Activated CD4-positive, alpha-beta T cell treated with anti-CD3 and anti-CD28 coated beads, Interleukin-2, Interleukin-6, amounts not matched to agents 100 ng/mL and 50 ng/mL, durations not matched to agents 16 hours and 8 hours (primary cell): ENCODE results near the gene PPIF.

Experiments used
- DNase-seq: peaks from one replicate; pipeline ENCODE4 v3.0.0-alpha.2; 2020

The PPIF gene

DNA sequence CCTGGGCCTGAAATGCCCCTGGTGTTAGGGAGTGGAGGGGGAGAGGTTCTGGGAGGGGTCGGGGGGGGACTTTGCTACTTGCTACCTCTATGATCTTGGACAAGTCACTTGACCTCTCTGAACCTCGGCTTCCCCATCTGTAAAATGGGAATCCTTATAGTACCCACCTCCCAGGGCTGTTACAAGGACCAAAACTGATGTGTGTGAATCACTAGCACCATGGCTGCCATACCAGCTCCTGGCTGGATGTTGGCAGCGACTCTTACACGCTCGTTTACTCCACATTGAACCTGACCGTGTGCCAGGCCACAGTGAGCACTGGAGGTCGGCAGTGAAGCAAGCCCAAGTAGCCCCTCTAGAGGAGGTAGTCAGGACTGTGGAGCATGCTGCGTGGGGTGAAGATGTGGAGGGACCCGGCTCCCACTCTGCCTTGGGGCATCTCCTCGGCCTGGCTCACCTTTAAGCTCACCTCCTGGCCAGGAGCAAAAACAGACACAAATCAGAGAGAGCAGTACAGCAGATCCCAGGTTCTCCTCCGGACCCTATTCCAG lies 28.9 kb downstream of the PPIF start:
- no peak for DNase-seq

DNA sequence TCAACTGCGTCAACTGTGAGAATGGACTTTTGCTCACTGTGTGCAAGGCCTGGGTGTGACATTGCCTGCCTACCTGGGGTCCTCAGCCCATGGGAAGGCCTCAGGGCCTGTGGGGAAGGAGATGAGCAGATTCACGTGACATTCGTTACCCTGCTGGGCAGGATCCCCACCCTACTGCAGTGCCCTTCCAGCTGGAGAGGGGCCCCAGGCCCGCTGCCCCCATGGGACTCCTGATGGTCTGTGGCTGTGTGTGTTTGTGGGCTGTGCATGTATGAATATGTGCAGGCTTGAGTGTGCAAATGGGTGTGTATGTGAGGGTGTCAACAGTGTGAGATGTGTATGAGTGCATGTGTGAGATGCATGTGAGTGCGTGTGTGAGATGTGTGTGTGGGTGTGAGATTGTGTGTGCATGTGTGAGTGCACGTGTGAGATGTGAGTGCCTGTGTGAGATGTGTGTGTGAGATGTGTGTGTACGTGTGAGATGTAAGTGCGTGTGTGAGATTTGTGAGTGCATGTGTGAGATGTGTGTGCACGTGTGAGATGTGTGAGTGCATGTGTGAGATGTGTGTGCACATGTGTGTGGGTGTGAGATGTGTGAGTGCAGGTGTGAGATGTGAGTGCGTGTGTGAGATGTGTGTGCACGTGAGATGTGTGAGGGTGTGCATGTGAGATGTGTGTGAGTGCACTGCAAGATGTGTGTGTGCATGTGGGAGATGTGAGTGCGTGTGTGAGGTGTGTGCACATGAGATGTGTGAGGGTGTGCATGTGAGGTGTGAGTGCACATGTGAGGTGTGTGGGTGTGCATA lies 29.7 kb downstream of the PPIF start:
- DNase-seq, result no peak

DNA sequence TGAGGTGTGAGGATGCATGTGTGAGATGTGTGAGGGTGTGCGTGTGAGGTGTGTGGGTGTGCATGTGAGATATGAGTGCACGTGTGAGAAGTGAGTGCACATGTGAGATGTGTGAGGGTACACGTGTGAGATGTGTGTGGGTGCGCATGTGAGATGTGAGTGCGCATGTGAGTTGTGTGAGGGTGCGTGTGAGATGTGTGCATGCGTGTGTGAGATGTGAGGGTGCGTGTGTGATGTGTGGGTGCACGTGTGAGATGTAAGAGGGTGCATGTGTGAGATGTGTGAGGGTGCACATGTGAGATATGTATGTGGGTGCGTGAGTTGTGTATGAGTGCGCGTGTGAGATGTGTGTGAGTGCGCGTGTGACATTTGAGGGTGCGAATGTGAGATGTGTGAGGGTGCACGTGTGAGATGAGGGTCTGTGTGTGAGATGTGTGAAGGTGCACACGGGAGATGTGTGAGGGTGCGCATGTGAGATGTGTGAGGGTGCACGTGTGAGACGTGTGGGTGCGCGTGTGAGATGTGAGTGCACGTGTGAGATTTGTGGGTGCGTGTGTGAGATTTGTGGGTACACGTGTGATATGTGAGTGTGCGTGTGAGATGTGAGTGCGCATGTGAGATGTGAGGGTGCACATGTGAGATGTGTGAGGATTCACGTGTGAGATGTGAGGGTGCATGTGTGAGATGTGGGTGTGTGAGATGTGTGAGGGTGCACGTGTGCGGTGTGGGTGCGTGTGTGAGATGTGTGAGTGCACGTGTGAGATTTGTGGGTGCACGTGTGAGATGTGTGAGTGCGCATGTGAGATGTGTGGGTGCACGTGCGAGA lies 30.5 kb downstream of the PPIF start:
- DNase-seq, result no peak

DNA sequence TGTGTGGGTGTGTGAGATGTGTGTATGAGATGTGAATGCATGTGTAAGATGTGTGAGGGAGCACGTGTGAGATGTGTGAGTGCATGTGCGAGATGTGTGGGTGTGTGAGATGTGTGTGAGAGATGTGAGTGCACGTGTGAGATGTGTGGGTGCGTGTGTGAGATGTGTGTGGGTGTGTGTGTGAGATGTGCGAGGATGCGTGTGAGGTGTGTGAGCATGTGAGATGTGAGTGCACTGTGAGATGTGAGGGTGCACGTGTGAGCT lies 31.0 kb downstream of the PPIF start:
- DNase-seq, result no peak

DNA sequence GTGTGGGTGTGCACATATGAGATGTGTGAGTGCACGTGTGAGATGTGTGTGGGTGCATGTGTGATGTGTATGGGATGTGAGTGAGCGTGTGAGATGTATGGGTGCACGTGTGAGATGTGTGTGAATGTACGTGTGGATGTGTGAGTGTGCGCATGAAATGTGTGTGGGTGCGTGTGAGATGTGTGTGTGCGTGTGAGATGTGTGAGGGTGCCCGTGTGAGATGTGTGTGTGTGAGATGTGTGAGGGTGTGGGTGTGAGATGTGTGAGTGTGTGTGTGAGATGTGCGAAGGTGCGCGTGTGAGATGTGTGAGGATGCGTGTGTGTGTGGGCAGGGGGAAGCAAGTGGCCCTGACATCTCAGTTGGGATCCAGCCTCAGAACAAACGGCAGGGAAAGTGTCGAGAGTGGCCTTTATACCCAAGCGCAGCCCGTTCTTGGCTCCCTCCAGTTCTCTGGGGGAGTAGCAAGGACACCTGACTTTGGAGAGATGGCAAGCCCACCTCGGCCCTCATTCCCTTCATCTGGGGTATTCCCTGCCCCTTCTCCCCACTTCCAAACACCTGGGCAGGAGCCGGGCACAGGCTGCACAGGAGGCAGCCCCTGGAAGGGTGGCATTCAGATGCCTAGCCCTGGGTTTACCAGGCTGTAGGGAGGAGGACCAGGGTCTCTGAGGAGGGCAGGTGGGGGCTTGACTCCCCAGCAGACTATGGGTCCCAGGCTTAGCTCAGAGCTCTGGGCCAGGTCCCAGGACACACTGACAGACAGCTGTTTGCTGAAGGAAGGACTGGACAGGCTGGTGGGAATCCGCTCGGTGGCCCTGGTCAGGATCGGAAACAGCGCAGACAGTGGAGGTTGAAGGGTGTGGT lies 31.6 kb downstream of the PPIF start:
- DNase-seq, result no peak

DNA sequence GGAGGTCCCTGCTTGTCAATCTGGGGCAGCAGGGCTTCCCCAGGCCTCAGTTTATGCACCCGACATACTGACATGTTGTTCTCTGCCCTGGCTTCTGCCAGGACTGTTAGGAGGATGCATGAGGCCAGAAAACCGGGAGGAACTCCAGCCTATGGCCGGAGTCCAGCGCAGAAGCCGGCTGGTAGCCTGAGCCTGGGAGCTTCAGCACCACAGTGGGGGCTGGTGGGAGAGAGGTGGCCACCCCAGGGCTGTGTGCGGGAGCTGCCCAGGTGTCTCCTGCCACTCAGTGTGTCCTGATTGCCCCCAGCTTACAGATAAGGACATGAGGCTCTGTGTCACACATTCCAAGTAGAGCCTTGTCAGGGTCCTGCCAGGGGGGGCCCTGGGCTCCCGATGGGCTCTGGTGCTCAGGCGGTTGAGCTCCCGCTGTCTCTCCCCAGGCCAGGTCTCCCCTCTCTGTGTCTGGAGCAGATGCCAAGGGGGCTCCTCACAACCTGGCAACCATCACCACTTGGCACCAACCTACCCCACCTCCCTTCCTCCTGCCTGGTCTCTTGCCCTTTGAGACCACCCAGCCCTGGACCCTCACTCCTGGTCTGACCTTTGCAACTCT lies 32.3 kb downstream of the PPIF start:
- no peak for DNase-seq

DNA sequence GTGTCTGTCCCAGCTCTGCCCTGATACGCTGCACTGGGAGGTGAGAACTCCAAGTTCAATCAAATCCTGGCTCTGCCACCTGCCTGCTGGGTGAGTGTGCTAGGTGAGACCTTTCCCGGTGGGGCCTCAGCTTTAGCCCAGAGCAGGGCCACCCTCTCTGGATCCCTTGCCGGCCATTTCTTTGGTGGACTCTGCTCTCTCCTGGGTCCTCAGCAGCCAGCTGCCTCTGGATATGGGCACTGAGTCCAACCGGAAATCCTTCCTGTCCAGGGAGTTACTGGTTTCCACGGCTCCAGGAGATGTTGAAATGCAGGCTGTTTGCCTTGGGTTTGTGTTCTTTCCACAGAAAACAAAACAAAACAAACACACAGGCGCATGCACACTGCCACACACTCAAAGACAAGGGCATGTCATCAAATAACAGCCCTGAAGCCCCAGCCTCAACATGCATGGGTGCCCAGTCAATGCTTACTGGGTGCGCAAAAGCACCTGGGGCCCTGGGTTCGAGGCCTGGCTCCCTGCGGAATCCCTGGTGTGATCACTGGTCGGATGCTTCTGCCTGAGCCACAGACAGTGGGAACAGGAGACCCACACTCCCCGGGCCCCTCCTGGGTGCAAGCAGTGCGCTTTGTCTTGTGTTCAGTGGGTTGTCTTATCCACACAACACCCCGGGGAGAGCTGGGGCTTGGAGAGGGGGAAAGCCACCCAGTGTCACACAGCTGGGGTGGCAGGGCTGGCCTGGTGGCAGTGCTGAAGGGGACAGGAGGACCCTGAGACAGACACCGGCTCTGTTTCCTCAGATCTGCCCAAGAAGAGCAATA lies 33.1 kb downstream of the PPIF start:
- no peak for DNase-seq

DNA sequence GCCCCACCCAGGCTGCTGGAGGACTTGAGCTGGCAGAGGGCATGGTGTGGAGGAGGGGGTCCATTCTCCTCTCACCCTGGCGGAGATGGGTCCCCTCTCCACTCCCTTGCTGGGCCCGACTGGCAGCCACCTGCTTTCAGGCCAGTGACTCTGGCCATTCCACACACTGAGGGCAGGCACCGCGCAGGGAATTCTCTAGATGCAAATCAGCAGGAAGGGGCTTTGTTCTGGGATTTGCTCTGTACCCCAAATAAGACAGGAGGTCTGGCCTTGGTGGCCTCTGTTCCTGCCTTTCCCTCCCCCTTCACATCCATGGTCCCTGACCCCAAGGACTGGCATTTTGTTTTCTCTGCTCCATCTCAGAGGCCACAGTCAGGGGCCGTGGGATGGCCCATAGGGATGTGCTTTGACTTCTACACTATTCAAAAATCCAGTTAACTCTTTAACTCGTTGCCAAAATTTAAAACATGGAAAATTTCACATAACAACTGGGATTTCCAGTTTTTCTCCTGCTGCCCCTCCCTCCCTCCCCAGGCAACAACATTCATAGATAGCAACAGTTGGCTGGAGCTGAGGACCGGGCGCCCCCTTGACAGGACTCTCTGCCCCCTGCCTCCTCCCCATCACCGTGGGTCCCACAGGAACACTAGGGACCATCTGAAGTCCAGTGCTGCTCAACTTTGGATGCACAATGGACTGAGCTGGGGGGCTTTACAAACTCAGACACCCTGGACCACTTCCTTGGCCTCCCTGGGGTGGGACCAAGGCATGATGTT lies 33.9 kb downstream of the PPIF start:
- DNase-seq, result no peak

DNA sequence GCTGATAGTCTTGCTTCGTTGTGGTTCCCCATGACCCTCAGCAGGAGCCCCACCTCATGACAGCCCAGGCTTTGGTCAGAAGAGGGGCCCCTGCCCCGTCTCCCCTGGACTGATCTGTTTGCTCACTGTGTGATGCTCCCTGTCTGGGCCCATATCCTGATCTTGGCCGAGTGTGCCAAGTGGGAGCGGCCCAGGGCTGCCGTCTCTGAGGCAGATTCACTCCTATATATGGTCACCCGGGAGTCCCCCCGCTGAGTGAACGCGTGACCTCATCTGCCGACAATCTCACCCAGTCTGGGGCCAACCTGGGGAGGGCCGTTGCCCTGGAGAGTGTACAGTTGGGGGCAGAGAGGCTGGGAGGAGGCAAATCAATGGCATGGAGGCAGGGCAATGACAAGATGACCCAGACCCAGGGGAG lies 34.5 kb downstream of the PPIF start:
- no peak for DNase-seq

DNA sequence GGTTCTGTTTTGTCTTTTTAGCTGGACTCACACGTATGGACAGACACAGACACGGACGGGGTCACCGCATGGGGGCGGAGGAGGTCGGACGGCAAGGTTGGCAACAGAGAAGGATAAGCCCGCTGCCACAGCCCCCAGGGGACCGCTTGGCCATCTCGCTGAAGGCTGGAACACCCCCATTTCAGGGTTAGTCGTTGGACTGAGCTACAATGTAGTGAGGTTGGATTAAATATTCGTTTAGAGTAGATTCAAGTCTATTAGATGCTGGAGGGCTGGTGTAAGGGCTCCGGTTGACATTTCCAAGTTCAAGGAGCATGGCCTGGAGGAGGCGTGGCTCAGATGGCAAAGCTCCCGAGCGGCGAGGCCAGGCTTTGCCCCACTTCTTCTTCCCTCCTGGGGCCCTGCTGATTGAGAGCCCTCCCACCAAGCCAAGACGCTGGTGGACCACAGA lies 35.2 kb downstream of the PPIF start:
- no peak for DNase-seq

DNA sequence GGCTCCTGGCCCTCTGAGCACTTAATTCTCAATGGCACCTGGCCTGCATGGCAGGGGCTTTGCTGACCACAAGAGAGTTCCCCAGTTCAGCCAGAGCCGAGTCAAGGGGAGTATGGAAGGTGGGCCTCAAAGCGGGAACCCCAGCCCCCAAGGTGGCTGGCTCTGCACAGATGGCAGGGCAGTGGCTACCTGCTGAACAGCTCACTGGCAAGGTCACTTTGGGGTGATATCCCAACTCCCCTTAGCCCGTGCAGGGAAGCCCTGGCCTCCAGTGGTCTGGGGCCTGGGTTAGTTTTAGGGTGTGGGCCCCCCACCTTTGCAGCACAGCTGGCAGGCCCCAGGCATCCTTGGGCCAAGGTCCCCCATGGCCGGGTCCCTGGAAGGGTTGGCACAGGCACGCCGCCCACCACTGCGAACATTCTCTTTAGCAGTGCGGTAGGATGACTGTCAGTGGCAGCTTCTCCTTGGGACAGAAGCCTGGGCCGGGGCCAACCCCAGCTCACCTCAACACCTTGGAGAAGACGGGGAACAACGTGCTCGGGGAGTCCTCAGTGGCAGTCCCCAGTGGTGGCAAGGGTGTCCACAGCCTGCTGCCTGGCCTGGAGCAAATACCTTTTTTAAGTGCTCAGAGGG lies 36.8 kb downstream of the PPIF start:
- DNase-seq, result no peak

DNA sequence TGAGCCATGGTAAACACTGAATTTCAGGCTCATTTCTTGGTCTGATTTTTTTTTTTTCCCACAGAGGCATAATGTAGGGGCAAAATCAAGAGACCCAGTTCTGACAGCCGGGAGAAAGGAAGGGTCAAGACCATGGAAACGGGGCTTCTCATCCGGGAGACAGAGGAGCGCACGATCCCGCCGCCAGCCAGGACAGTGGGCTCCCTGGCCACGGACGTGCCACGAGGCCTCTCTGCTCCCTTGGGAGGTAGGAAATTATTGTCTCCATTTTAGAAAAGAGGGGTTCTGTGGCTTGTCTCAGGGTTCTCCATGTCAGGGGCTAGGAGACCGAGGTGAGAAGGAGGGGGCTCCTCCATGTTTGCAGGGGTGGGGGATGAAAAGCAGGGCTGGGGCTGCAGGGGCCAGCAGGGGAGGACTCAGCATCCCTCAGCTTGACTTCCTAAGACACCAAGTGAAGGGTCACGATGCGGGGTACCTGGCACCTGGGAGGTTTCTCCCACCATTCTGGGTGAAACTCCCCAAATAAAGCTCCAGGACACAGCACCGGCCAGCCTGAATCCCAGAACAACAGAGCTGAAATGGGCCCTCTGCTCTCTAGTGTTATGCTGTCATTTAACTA lies 37.6 kb downstream of the PPIF start:
- no peak for DNase-seq

DNA sequence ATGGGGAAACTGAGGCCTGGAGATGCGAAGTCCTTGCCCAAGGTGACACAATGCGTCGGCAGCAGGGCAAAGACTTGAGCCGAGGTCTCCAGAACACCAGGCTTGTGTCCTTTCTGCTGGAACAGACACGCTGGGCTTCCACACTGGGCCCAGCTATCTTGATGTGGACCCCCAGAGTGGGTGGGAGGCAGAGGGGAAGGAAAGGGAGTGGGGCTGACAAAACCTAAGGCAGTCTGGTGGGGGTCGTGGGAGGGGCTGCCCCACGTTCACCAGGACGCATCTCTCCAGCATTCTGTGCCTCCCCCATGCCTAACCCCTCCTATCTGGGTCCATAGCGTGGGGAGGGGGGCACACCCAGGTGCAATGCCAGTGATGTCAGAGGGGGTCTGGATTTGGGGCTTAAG lies 38.1 kb downstream of the PPIF start:
- no peak for DNase-seq

DNA sequence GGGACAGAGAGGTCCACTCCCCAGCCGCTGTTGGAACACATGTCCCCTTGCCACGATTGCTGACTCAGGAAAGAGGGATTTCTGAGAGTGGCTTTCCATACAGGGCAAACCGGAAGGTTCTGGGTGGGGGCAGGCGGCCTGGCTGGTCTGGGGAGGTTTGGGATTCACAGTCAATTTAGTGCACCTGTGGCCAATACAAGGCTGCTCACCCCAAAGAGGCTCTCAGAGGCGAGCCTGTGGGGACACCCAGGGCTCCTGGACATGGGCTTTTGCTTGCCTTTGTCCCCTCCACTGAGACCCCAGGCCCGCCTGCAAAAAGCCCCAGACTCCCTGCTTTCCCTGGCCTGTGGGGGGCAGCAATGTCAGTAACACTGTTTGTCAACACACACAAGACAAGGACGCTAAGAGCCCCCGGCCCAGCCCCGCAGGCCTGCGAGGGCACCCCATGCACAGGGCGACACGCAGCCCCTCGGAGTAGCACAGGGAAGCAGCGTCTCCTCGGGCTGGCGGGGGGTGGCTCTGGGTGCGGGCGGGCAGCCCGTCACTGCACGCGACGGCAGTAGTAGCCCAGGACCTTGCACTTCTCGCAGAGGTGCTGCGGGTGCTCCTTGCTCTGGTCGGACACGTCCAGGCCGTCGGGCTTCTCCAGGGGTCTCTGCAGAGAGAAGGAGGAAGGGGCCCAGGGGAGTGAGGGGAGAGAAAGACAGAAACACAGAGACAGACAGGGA lies 38.7 kb downstream of the PPIF start:
- DNase-seq, result no peak

DNA sequence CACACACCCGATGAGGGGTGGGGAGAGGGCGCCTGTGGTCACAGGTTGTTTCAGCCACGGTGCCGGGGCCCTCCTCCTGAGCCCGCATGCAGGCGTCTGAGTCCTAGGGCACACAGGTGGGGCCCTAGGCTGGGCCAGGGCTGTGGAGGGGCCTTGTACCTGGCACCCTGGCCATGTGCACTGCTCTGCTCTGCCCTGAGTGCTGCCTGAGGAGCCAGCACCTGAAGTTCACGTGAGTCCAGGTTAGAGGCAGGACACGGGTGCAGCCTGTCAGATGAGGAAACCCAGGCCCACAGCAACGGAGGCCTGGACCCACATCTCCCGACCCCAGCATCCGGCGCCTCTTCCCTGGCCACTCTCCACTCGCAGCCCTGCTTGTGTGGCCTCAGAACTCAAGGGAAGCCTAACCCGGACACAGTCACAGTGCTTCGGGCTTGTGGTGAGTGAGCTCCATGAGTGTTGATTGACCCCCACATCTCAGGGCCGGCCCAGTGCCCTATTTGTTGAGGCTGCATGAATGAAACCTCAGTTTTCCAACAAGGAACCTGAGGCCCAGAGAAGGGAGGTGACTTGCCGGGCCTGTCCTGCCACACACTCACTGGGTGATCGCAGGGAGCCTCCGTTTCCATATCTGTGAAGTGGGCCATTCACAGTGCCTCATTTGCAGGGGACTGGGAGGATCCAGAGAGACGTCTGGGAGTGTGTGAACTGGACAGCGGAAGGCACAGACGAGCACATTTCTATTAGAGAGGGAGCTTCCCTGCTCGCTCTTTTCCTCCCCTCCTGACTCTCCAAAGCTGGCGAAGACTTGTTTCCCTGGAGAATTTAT lies 39.6 kb downstream of the PPIF start:
- no peak for DNase-seq

DNA sequence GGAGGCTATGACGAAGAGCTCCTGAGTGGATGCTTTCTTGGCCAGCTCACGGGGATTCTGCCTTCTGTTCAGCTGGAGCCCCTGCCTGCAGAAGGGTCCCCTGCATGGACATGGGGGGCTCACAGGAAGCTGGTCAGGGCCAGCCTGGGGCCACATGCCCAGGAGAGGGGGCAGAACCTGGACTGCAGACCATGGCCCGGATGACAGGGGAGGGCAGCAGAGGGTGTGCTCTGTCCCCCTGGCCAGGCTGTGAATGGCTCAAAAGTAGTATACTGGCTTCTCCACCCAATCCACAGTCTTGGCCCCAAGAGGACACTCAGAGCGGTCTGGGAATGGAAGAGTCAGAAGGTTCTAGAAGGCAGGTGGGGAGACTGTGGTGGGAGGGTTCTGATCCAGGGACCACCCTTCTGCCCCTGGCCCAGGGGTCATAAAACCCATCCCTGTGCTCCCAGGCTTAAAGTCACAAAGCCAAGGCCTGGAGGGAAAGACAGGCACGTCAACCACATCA lies 40.3 kb downstream of the PPIF start:
- DNase-seq, result no peak

DNA sequence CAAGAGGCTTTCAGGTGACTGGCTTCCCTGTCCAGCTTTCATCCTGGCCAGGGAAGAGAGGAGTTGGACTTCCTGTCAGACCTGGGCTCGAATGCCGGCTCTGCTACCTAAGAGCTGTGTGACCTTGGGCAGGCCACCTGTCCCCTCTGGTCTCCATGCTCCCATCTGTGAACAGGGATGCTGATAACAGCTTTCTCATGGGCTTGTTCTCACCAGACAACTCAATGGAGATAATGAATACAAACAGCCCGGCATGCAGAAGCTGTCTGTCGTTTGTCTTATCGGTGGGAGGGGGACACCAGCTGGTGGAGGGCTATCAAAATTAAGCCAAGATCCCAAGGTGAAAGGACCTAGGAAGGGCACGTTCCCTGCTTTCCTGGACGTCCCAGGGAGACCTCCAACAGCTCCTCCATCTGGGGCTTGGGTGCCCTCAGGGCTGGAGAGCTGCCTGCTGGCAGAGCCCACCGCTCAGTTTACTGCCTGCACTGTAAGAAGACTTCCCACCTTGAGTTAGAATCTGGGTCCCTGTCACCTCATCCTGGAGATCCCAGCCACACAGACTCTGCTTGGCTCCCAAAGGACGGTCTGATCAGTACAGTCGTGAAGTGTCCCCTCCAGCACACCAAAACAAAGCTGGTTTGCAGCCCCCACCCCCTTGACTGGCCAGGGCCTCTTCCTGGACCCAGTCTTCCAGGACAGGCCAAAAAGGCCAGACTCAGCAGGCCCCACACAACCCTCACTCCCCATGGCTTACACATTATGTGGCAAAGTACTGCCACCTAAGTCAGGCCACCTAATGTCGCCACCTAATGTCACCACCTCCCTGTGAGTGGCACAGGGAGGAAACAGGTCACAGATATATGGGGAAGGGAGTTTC lies 40.9 kb downstream of the PPIF start:
- peak; percentile 22 for DNase-seq
